ENCODE results near the gene KDM6A. TPM values are rescaled to one million over a fixed set of nuclear protein-coding genes. Genes with fewer than 3 reads are reported as not detected.
"Not testable (repeated sequence)": the region's sequence is repeated elsewhere in the genome, so short reads cannot be mapped to it uniquely, and the experiment has no call there.

KDM6A gene
- total and polyA plus RNA-seq, 2 donors (not counting 3 experiments of a cell fraction or from before 2014, with no cell fraction given) = 9.0 to 20.6 TPM

DNA sequence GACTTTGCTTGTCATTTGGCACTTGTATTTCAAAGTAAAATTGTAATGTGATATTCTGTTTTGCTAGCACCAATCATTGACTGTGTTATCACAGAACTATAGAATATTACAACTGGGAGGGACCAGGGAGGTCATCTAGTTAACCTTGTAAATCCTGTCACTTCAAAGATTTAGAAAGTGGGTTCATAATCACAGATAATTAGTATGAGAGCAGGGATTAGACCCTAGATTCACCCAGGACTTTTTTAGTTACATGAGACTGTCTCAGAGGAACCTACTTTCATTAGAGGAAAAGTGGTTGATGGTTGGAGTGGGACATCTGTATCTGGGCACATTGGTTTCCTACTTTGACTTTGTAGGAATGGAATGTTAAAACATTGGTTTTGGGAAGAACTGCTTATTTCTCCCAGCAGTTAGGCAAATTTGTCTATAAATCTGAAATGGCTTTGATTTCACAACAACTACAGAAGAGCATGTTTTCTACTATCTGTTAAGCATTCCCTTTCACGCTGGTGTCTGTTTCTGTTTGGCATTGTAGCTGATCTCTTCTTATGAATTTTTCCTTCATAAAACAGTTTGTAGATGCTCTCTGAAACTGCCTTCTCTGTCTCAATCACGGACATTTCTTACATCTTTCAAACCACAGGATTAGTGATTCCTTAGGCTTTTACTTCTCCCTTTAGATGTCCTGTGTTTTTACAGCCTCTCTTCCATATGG is 183.6 kb downstream of the KDM6A start:
- no TSS peak for BruUV-seq (replicated peaks)
- FAIRE-seq (no peak), DNase-seq (ENCODE audit: low read depth, low spot score) (no peak)
- Histone ChIP-seq H3K36me3 (ENCODE audit: control insufficient read depth in 2 of 2, extremely low read depth in 1 of 2, insufficient read depth in 2 of 2, low read length in 2 of 2) (peaks cover 0 to 2% of the 10 kb centered on the region in 2 experiments), H3K27ac (ENCODE audit: insufficient read depth, low read depth, low read length) (no peak overlapping the region), H2AFZ (ENCODE audit: low read depth, low read length) (no peak overlapping the region), H3K9me1 (replicated peaks; ENCODE audit: control insufficient read depth, extremely low read depth, insufficient read depth, low read length) (no peaks in the 10 kb centered on the region), H4K20me1 (replicated peaks; ENCODE audit: control insufficient read depth, extremely low read depth, insufficient read depth, low read length) (no peaks in the 10 kb centered on the region), H3K27me3 (ENCODE audit: control insufficient read depth in 2 of 2, insufficient read depth in 2 of 2, low read length in 2 of 2) (no peaks in the 10 kb centered on the region), H3K9me3 (replicated peaks; ENCODE audit: control insufficient read depth, insufficient read depth, low read length) (no peaks in the 10 kb centered on the region), H3K4me1 (ENCODE audit: control insufficient read depth, extremely low read depth, insufficient read depth, low read length) (no peaks in the 10 kb centered on the region), H3K4me3 (replicated peaks in 1 of 3; ENCODE audit: insufficient read depth in 1 of 3, low read depth in 1 of 3, low read length in 3 of 3) (no peak overlapping the region), H3K9ac (replicated peaks; ENCODE audit: extremely low read depth, insufficient read depth, low read length) (no peak overlapping the region), H3K4me2 (ENCODE audit: insufficient read depth, low read length) (no peak overlapping the region), H3K79me2 (ENCODE audit: control insufficient read depth, insufficient read depth, low read length) (no peaks in the 10 kb centered on the region)
- TF ChIP-seq POLR2A (IDR thresholded peaks at IDR 0.05; ENCODE audit: low read depth, low read length) (no peak), FOS (IDR thresholded peaks at IDR 0.05; ENCODE audit: borderline replicate concordance, insufficient read depth, low read length) (no peak), POLR2AphosphoS5 (IDR thresholded peaks at IDR 0.05; ENCODE audit: insufficient read depth, low read depth, low read length) (no peak), EZH2 (IDR thresholded peaks at IDR 0.05; ENCODE audit: borderline replicate concordance, low read depth, low read length, severe bottlenecking) (no peak), GATA2 (IDR thresholded peaks at IDR 0.05; ENCODE audit: insufficient read depth, insufficient read length, low read depth, low read length) (no peak)
- TF ChIP-seq, protein P1, sequence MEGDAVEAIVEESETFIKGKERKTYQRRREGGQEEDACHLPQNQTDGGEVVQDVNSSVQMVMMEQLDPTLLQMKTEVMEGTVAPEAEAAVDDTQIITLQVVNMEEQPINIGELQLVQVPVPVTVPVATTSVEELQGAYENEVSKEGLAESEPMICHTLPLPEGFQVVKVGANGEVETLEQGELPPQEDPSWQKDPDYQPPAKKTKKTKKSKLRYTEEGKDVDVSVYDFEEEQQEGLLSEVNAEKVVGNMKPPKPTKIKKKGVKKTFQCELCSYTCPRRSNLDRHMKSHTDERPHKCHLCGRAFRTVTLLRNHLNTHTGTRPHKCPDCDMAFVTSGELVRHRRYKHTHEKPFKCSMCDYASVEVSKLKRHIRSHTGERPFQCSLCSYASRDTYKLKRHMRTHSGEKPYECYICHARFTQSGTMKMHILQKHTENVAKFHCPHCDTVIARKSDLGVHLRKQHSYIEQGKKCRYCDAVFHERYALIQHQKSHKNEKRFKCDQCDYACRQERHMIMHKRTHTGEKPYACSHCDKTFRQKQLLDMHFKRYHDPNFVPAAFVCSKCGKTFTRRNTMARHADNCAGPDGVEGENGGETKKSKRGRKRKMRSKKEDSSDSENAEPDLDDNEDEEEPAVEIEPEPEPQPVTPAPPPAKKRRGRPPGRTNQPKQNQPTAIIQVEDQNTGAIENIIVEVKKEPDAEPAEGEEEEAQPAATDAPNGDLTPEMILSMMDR (IDR thresholded peaks at IDR 0.05; ENCODE audit: extremely low read depth in 1 of 2, insufficient read depth in 1 of 2, low read depth in 1 of 2, low read length in 2 of 2) = no peak
- TF ChIP-seq, protein P2, sequence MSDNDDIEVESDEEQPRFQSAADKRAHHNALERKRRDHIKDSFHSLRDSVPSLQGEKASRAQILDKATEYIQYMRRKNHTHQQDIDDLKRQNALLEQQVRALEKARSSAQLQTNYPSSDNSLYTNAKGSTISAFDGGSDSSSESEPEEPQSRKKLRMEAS (IDR thresholded peaks at IDR 0.05; ENCODE audit: insufficient read depth, insufficient read length) = no peak
- intact Hi-C loops (cut with micrococcal nuclease) (no loop called here), dilution Hi-C loops (cut with MboI; ENCODE audit: extremely low pct_ligation_motif_present, low sequenced_read_pairs) (no loop called here)
- ChIA-PET POLR2A (no interaction called here), CTCF (no interaction called here)

- H3K9me3 ChIP-seq (replicated peaks; ENCODE audit: control insufficient read depth, insufficient read depth, low read length); FAIRE-seq; H3K4me2 ChIP-seq (ENCODE audit: insufficient read depth, low read length); CTCF ChIA-PET; H3K27ac ChIP-seq (ENCODE audit: insufficient read depth, low read depth, low read length); H3K79me2 ChIP-seq (ENCODE audit: control insufficient read depth, insufficient read depth, low read length); H3K9ac ChIP-seq (replicated peaks; ENCODE audit: extremely low read depth, insufficient read depth, low read length); H3K4me1 ChIP-seq (ENCODE audit: control insufficient read depth, extremely low read depth, insufficient read depth, low read length); POLR2A ChIA-PET; BruUV-seq (replicated peaks); H2AFZ ChIP-seq (ENCODE audit: low read depth, low read length); DNase-seq (ENCODE audit: low read depth, low spot score); dilution Hi-C loops (cut with MboI; ENCODE audit: extremely low pct_ligation_motif_present, low sequenced_read_pairs); H3K27me3 ChIP-seq (ENCODE audit: control insufficient read depth in 2 of 2, insufficient read depth in 2 of 2, low read length in 2 of 2); intact Hi-C loops (cut with micrococcal nuclease); H3K36me3 ChIP-seq (ENCODE audit: control insufficient read depth in 2 of 2, extremely low read depth in 1 of 2, insufficient read depth in 2 of 2, low read length in 2 of 2); H3K9me1 ChIP-seq (replicated peaks; ENCODE audit: control insufficient read depth, extremely low read depth, insufficient read depth, low read length); H4K20me1 ChIP-seq (replicated peaks; ENCODE audit: control insufficient read depth, extremely low read depth, insufficient read depth, low read length); H3K4me3 ChIP-seq (replicated peaks in 1 of 3; ENCODE audit: insufficient read depth in 1 of 3, low read depth in 1 of 3, low read length in 3 of 3): not testable (repeated sequence)
Measured at GRCh38 chrX:45059906-45060305, 186.9 kb downstream of the KDM6A start.
